Activated CD8-positive, alpha-beta T cell treated with anti-CD3 and anti-CD28 coated beads for 36 hours (primary cell): ENCODE data around the gene GABRR3. TPM values are rescaled to one million over a fixed set of nuclear protein-coding genes. Genes with fewer than 3 reads are reported as not detected.

Experiments used
- ATAC-seq: fragments of 200-7000 bp; cut with Tn5 transposase; one replicate; pipeline ENCODE4 v1.10.0; 2021; ENCODE audit warnings: mild to moderate bottlenecking, moderate library complexity
- CTCF ChIA-PET: fragments of 350-600 bp; sonication (Branson Sonifier 250); formaldehyde crosslinking; loops from one replicate; lab custom pipeline; 2021; ENCODE audit warnings: antibody characterized with exemption; lab: Charles Lee
- POLR2A ChIA-PET: fragments of 350-600 bp; sonication (Branson Sonifier 250); formaldehyde crosslinking; loops from one replicate; lab custom pipeline; 2021; ENCODE audit warnings: antibody characterized with exemption; lab: Charles Lee
- DNase-seq: peaks from one replicate; pipeline ENCODE4 v3.0.0-alpha.2; 2020
- H3K27ac Mint-ChIP-seq: one replicate; pipeline ENCODE4 v1.8.0; 2021; ENCODE audit warnings: mild to moderate bottlenecking, mixed read lengths
- H3K27me3 Mint-ChIP-seq: one replicate; pipeline ENCODE4 v1.8.0; 2021; ENCODE audit warnings: mixed read lengths
- H3K36me3 Mint-ChIP-seq: one replicate; pipeline ENCODE4 v1.8.0; 2021; ENCODE audit warnings: low read depth, mixed read lengths
- H3K4me1 Mint-ChIP-seq: one replicate; pipeline ENCODE4 v1.8.0; 2021; ENCODE audit warnings: low read depth, mixed read lengths
- H3K4me3 Mint-ChIP-seq: one replicate; pipeline ENCODE4 v1.8.0; 2021; ENCODE audit warnings: mild to moderate bottlenecking, moderate library complexity, mixed read lengths
- H3K9me3 Mint-ChIP-seq: one replicate; pipeline ENCODE4 v1.8.0; 2021; ENCODE audit warnings: mixed read lengths
- intact Hi-C: fragments of 100-400 bp; cut with micrococcal nuclease; formaldehyde crosslinking; loops from one replicate; pipeline ENCODE4 v1.10.0; 2022
- total RNA-seq, 2 experiments: library from RNA; stranded (reverse); gene quantifications; one replicate each; pipeline ENCODE4 v1.2.3, GENCODE V29; 2021
- TF ChIP-seq, protein P1 (sequence below): fragments of 200-600 bp; IDR thresholded peaks from one replicate; pipeline ENCODE4 v1.8.0; 2022; ENCODE audit warnings: antibody characterized with exemption, mild to moderate bottlenecking

Gene GABRR3
- total RNA-seq, 2 experiments from 2014 or later = not detected

DNA sequence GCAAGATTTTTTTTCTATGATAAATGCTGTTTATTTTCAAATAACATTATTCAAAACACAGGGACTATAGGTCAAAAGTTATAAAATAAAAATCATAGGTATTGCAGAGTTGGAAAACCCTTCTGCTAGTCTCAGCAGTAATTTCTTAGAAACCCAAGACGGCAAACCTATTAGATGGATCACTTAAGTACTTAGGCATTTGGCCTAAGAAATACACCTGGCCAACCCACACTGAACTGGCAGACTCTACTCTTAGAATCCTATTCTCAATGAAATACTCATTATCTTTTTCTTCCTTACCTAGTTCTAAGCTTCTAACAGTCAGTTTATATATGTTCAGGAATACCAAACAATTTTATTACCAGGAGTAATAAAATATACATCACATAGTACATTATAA is 32.4 kb downstream of the GABRR3 start:
- H3K36me3 Mint-ChIP-seq = no peaks in the 10 kb centered on the region
- no peaks in the 10 kb centered on the region for H3K9me3 Mint-ChIP-seq
- H3K27ac Mint-ChIP-seq = no peak overlapping the region
- ATAC-seq = no peak
- CTCF ChIA-PET = interaction anchor here (0.9 kb wide), 1 partner anchor 18 kb away, joined by 3 read pairs; no protein-coding TSS in a partner anchor
- POLR2A ChIA-PET = no interaction called here
- TF ChIP-seq, protein P1, sequence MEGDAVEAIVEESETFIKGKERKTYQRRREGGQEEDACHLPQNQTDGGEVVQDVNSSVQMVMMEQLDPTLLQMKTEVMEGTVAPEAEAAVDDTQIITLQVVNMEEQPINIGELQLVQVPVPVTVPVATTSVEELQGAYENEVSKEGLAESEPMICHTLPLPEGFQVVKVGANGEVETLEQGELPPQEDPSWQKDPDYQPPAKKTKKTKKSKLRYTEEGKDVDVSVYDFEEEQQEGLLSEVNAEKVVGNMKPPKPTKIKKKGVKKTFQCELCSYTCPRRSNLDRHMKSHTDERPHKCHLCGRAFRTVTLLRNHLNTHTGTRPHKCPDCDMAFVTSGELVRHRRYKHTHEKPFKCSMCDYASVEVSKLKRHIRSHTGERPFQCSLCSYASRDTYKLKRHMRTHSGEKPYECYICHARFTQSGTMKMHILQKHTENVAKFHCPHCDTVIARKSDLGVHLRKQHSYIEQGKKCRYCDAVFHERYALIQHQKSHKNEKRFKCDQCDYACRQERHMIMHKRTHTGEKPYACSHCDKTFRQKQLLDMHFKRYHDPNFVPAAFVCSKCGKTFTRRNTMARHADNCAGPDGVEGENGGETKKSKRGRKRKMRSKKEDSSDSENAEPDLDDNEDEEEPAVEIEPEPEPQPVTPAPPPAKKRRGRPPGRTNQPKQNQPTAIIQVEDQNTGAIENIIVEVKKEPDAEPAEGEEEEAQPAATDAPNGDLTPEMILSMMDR = no peak
- H3K4me1 Mint-ChIP-seq = peaks cover 6% of the 10 kb centered on the region
- intact Hi-C loops = no loop called here
- no peak overlapping the region for H3K4me3 Mint-ChIP-seq
- H3K27me3 Mint-ChIP-seq = peaks cover 11% of the 10 kb centered on the region
- no peak for DNase-seq

DNA sequence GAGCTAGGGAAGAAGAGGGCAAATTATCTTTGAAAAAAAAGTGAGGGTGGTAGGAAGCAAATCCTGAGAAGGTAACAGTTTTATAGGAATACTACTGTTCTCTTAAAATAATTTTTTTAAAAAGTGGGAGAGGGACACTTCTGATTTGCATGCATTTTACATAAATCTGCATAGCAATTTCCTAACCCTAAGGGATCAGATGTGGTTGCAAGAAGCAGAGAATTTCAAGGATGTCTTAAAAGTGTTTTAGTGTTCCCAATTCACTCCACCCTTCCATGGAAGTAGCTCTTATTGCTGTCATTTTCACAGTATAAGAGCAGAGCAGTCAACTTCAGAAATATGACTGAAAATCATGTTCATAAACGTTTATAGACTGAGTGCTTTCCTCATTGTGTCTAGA is 35.1 kb downstream of the GABRR3 start:
- peaks cover 2% of the 10 kb centered on the region for H3K27me3 Mint-ChIP-seq
- POLR2A ChIA-PET = no interaction called here

DNA sequence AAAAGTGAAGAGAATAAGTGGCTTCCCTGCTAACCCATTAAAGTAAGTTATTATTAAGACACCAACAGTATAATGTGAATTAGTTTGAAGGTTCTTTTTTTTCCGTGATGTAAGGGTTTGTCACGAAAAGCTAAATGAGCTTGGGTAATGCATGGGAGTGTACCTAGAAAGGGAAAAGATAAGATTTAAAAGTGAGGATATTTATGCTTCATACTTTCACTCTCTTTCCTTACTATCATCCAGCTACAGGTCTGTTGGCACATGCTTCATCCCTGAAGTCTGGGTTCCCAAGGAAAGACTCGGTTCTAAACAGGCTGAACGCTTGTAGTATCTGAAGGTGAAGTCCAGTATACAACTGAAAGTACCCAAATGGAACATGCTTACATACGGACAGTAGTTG is 36.0 kb downstream of the GABRR3 start:
- DNase-seq (no peak), ATAC-seq (no peak)
- TF ChIP-seq, protein P1 = no peak
- H3K27ac Mint-ChIP-seq = no peak overlapping the region
- peaks cover 2% of the 10 kb centered on the region for H3K27me3 Mint-ChIP-seq
- no peaks in the 10 kb centered on the region for H3K9me3 Mint-ChIP-seq
- CTCF ChIA-PET = interaction anchor here (1.5 to 1.7 kb wide), 2 partner anchors 9 to 22 kb away, joined by 3 to 6 read pairs; no protein-coding TSS in a partner anchor
- H3K36me3 Mint-ChIP-seq = no peaks in the 10 kb centered on the region
- POLR2A ChIA-PET = no interaction called here
- H3K4me3 Mint-ChIP-seq = no peak overlapping the region
- peaks cover 6% of the 10 kb centered on the region for H3K4me1 Mint-ChIP-seq
- intact Hi-C loops = no loop called here

More for the DNA sequence above, 35.1 kb downstream of the GABRR3 start:
- Mint-ChIP-seq H3K9me3 (no peaks in the 10 kb centered on the region), H3K4me3 (no peak overlapping the region), H3K36me3 (no peaks in the 10 kb centered on the region), H3K27ac (no peak overlapping the region), H3K4me1 (peaks cover 6% of the 10 kb centered on the region)
- TF ChIP-seq, protein P1 = no peak
- no peak for DNase-seq
- intact Hi-C loops = no loop called here
- CTCF ChIA-PET = interaction anchor here (0.6 to 1.7 kb wide), 3 partner anchors 8 to 21 kb away, joined by 3 to 6 read pairs (median 3); no protein-coding TSS in a partner anchor
- ATAC-seq = no peak

DNA sequence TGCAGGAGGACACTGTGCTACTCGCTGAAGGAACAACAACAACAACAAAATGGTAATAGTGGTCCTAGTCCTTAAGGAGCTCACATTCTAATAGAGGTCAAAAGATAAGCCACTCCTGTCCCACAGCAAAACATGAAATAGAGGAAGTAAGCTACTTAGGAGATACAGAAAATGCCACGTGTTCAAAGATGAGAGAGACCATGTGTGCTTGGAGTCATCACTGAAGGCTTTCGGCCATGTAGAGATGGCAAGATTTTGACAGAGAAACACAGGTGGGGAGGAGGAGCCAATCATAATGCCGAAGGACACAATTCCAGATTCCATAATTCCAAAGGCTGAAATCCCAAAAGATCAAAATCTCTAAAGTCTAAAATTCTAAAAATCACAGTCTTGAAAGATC is 38.1 kb downstream of the GABRR3 start:
- H3K27ac Mint-ChIP-seq = no peak overlapping the region
- TF ChIP-seq, protein P1 = no peak
- intact Hi-C loops = no loop called here
- peaks cover 2% of the 10 kb centered on the region for H3K27me3 Mint-ChIP-seq
- H3K36me3 Mint-ChIP-seq = no peaks in the 10 kb centered on the region
- ChIA-PET CTCF (interaction anchor here (1.0 kb wide), 1 partner anchor 13 kb away, joined by 3 read pairs; no protein-coding TSS in a partner anchor), POLR2A (no interaction called here)
- no peak overlapping the region for H3K4me3 Mint-ChIP-seq
- H3K9me3 Mint-ChIP-seq = no peaks in the 10 kb centered on the region
- no peak for ATAC-seq
- no peak for DNase-seq
- no peaks in the 10 kb centered on the region for H3K4me1 Mint-ChIP-seq

GRCh38 chr3:97994328-97994945 is 40.7 kb downstream of the GABRR3 start:
- no peak for ATAC-seq
- H3K4me1 Mint-ChIP-seq = peaks cover 13% of the 10 kb centered on the region
- H3K9me3 Mint-ChIP-seq = no peaks in the 10 kb centered on the region
- no peaks in the 10 kb centered on the region for H3K27me3 Mint-ChIP-seq
- ChIA-PET CTCF (interaction anchor here (0.7 to 1.2 kb wide), 4 partner anchors 9 to 29 kb away, joined by 3 to 5 read pairs (median 4); no protein-coding TSS in a partner anchor), POLR2A (no interaction called here)
- DNase-seq = no peak
- intact Hi-C loops = no loop called here
- H3K27ac Mint-ChIP-seq = no peak overlapping the region
- H3K4me3 Mint-ChIP-seq = no peak overlapping the region
- no peaks in the 10 kb centered on the region for H3K36me3 Mint-ChIP-seq
- TF ChIP-seq, protein P1 = no peak
